ENCODE data around the gene SCGB3A1.

The SCGB3A1 gene

GRCh38 chr5:180586204-180586603 is 5.1 kb downstream of the SCGB3A1 start:
- DNase-seq, result no peak

- no peak for DNase-seq
Observed at GRCh38 chr5:180583738-180584137, 7.6 kb downstream of the SCGB3A1 start.

GRCh38 chr5:180580681-180581080 is 10.6 kb downstream of the SCGB3A1 start:
- no peak for DNase-seq

GRCh38 chr5:180575571-180575970 is 15.7 kb downstream of the SCGB3A1 start:
- DNase-seq, result no peak

- DNase-seq, result no peak
Observed at GRCh38 chr5:180568914-180569313, 22.4 kb downstream of the SCGB3A1 start.

GRCh38 chr5:180563994-180564393 is 27.3 kb downstream of the SCGB3A1 start:
- DNase-seq, result no peak

GRCh38 chr5:180558232-180558631 is 33.1 kb downstream of the SCGB3A1 start:
- no peak for DNase-seq

- DNase-seq, result no peak
Observed at GRCh38 chr5:180557217-180557809, 34.0 kb downstream of the SCGB3A1 start.

GRCh38 chr5:180555168-180555921 is 36.0 kb downstream of the SCGB3A1 start:
- DNase-seq, result no peak

- no peak for DNase-seq
Observed at GRCh38 chr5:180553530-180553929, 37.8 kb downstream of the SCGB3A1 start.

- no peak for DNase-seq
Observed at GRCh38 chr5:180548563-180548962, 42.7 kb downstream of the SCGB3A1 start.

GRCh38 chr5:180545248-180545647 is 46.1 kb downstream of the SCGB3A1 start:
- DNase-seq, result no peak

- no peak for DNase-seq
Observed at GRCh38 chr5:180541710-180542109, 49.6 kb downstream of the SCGB3A1 start.
